Vagina (tissue), 2 donors: ENCODE measurements around the gene GIMAP5.

Source experiments
- CTCF ChIP-seq, 3 experiments: fragments of 450-650 bp in 2 of 3; fragments of 200-600 bp in 1 of 3; sonication (generic) in 1 of 3; IDR thresholded peaks; one replicate each; pipeline ENCODE4 v1.5.1; 2017 to 2019; ENCODE audit warnings: antibody characterized with exemption in 3 of 3, mild to moderate bottlenecking in 2 of 3, moderate library complexity in 2 of 3
- POLR2A ChIP-seq, 2 donors: fragments of 450-650 bp; IDR thresholded peaks; one replicate each; pipeline ENCODE4 v1.6.1; 2017; ENCODE audit warnings: antibody characterized with exemption in 2 of 2, mild to moderate bottlenecking in 2 of 2, moderate library complexity in 2 of 2

- no peak for TF ChIP-seq CTCF (IDR thresholded peaks at IDR 0.05)
- no peak for TF ChIP-seq POLR2A (IDR thresholded peaks at IDR 0.05)
Observed at GRCh38 chr7:150733482-150734095, 3.6 kb upstream of the GIMAP5 start.
